ENCODE results near the gene API5. TPM values are rescaled to one million over a fixed set of nuclear protein-coding genes. Genes with fewer than 3 reads are reported as not detected.

The API5 gene
- total and polyA plus RNA-seq, 2 donors: 55.8 to 78.4 TPM

DNA sequence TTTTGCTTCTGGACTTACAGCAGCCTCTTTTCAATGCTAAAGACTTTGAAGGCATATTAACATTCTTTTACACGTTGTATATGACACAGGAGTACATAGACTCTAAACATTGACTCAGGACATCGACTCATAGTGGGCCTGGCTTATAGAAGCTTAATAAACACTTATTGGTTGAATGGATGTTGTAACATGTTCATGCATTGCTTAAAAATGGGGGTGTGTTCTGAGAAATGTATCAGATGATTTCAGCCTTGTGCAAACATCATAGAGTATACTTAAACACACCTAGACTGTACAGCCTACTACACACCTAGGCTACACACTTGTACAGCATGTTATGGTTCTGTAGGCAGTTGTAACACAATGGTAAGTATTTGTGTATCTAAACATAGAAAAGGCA lies 64.8 kb downstream of the API5 start:
- Histone ChIP-seq H3K36me3 (ENCODE audit: insufficient read depth) (no peaks in the 10 kb centered on the region), H3K4me1 (ENCODE audit: insufficient read depth) (no peaks in the 10 kb centered on the region), H3K4me3 (ENCODE audit: low read depth, low read length) (no peak overlapping the region), H3K27ac (ENCODE audit: low read depth) (no peak overlapping the region)
- WGBS: 69% methylated on average over 2 of the region's 2 CpGs
- DNase-seq (ENCODE audit: extremely low spot score): no peak

DNA sequence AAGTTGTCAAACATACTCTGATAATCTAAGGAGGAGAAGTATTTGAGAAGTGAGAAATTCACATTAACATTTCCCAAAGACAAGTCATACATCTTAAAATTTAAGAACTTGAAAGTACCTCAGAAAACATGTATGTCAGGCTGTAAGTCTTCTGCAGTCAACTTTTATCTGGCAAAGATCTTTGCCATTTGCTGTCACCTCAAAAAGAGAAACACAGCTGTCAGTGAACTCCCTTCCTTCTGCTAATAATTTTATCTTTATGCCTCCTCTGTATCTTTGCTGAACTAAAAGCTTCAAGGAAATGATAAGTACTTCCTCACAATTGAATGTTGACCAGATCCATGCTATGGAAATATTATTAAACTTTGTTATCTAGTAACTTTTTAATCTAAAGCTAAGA lies 65.6 kb downstream of the API5 start:
- no peak overlapping the region for H3K4me3 ChIP-seq (ENCODE audit: low read depth, low read length)
- no peaks in the 10 kb centered on the region for H3K4me1 ChIP-seq (ENCODE audit: insufficient read depth)

GRCh38 chr11:43378897-43379296 lies 67.1 kb downstream of the API5 start:
- H3K36me3 ChIP-seq (ENCODE audit: insufficient read depth): peaks cover 2% of the 10 kb centered on the region
- no peak overlapping the region for H3K4me3 ChIP-seq (ENCODE audit: low read depth, low read length)

More for the DNA sequence above, 65.6 kb downstream of the API5 start:
- no peak for DNase-seq (ENCODE audit: extremely low spot score)
- Histone ChIP-seq H3K27ac (ENCODE audit: low read depth) (no peak overlapping the region), H3K36me3 (ENCODE audit: insufficient read depth) (peaks cover 2% of the 10 kb centered on the region)

GRCh38 chr11:43381802-43382201 lies 70.0 kb downstream of the API5 start:
- 72% methylated on average over 2 of the region's 2 CpGs for WGBS
- Histone ChIP-seq H3K36me3 (ENCODE audit: insufficient read depth) (peaks cover 2% of the 10 kb centered on the region), H3K4me1 (ENCODE audit: insufficient read depth) (no peaks in the 10 kb centered on the region), H3K4me3 (ENCODE audit: low read depth, low read length) (no peak overlapping the region), H3K27ac (ENCODE audit: low read depth) (no peak overlapping the region)
- DNase-seq (ENCODE audit: extremely low spot score): no peak

More at GRCh38 chr11:43378897-43379296, 67.1 kb downstream of the API5 start:
- no peak for DNase-seq (ENCODE audit: extremely low spot score)
- no peak overlapping the region for H3K27ac ChIP-seq (ENCODE audit: low read depth)
- no peaks in the 10 kb centered on the region for H3K4me1 ChIP-seq (ENCODE audit: insufficient read depth)
- WGBS: 93% methylated on average over 3 of the region's 3 CpGs

DNA sequence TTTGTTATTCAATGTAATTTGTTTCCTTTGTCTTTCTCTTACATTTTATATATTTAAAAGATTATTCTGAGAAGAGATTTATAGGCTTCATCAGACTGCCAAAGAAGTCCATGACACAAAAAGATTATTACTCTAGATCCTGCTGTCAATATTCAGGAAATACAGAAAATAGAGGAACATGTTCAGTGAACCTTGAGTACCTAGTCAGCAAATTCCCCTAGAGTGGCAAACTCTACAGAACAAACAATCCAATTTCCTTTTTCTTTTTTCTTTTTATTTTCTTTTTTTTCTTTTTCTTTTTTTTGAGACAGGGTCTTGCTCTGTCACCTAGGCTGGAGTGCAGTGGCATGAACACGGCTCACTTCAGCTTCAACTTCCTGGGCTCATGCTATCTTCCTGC lies 70.8 kb downstream of the API5 start:
- Histone ChIP-seq H3K4me1 (ENCODE audit: insufficient read depth) (no peaks in the 10 kb centered on the region), H3K4me3 (ENCODE audit: low read depth, low read length) (no peak overlapping the region), H3K36me3 (ENCODE audit: insufficient read depth) (peaks cover 2% of the 10 kb centered on the region), H3K27ac (ENCODE audit: low read depth) (no peak overlapping the region)
- no peak for DNase-seq (ENCODE audit: extremely low spot score)
- 96% methylated on average over 1 of the region's 1 CpG for WGBS

DNA sequence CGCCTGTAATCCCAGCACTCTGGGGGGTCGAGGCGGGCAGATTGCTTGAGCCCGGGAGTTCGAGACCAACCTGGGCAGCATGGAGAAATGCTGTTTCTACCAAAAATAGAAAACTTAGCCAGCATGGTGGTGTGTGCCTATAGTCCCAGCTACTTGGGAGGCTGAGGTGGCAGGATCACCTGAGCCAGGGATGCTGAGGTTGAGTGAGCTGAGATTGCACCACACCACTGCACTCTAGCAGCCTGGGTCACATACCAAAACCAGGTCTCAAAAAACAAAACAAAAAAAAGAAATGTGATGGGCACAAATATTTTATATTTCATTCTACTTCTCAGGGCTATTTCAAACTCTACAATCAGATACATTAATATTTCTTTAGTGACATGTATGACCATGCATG lies 72.6 kb downstream of the API5 start:
- Histone ChIP-seq H3K4me3 (ENCODE audit: low read depth, low read length) (no peak overlapping the region), H3K36me3 (ENCODE audit: insufficient read depth) (peaks cover 2% of the 10 kb centered on the region), H3K4me1 (ENCODE audit: insufficient read depth) (no peaks in the 10 kb centered on the region), H3K27ac (ENCODE audit: low read depth) (no peak overlapping the region)
- WGBS: 89% methylated on average over 5 of the region's 5 CpGs
- no peak for DNase-seq (ENCODE audit: extremely low spot score)

GRCh38 chr11:43392713-43393112 lies 80.9 kb downstream of the API5 start:
- no peak for DNase-seq (ENCODE audit: extremely low spot score)
- Histone ChIP-seq H3K36me3 (ENCODE audit: insufficient read depth) (peaks cover 8% of the 10 kb centered on the region), H3K27ac (ENCODE audit: low read depth) (no peak overlapping the region), H3K4me3 (ENCODE audit: low read depth, low read length) (no peak overlapping the region), H3K4me1 (ENCODE audit: insufficient read depth) (no peaks in the 10 kb centered on the region)
- 92% methylated on average over 5 of the region's 5 CpGs for WGBS

DNA sequence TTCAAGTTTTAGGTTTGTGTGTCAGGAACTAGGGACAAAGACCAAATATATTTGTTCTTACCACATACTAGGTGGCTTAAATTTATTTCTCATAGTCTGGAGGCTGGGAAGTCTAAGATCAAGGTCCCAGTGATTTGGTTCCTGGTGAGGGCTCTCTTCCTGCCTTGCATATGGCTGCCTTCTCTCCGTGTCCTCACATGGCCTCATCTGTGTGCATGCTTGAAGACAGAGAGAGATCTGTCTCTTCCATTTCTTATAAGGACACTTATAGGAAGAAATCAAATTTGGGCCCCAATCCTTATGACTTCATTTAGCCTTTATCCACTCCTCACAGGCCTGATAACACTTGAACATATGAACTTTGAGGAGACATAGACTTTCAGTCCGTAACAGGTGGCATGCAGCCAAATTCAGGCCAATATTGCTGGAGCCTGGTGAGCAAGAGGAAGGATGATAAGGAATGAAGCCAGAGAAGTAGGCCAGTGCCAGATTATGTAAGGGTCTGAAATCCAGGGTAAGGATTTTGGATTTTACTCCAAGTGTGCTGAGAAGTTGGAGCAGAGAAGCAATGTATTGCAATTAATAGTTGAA lies 82.1 kb downstream of the API5 start:
- H3K36me3 ChIP-seq (ENCODE audit: insufficient read depth): peaks cover 8% of the 10 kb centered on the region
- DNase-seq (ENCODE audit: extremely low spot score): no peak
- 67% methylated on average over 2 of the region's 2 CpGs for WGBS

More for the DNA sequence above, 82.1 kb downstream of the API5 start:
- H3K4me3 ChIP-seq (ENCODE audit: low read depth, low read length): no peak overlapping the region
- no peaks in the 10 kb centered on the region for H3K4me1 ChIP-seq (ENCODE audit: insufficient read depth)
- H3K27ac ChIP-seq (ENCODE audit: low read depth): no peak overlapping the region

Small RNA genes lying within 50 kb of the gene (small RNA-seq; reads per million reads assigned to genes)
- gene RF00019: not detected

Other genes starting within 250 kb of the API5 start
- 222 TPM for gene TTC17, start 46.9 kb downstream of the API5 start, total RNA-seq
- 33.7 TPM for gene TTC17, start 46.9 kb downstream of the API5 start, polyA plus RNA-seq

Measured in urinary bladder (tissue), 4 donors.